ENCODE results near the gene CCR3. TPM values are rescaled to one million over a fixed set of nuclear protein-coding genes. Genes with fewer than 3 reads are reported as not detected.

CCR3 gene
- total and polyA plus RNA-seq, 7 donors: 0.04 to 0.69 TPM; not detected in 5

DNA sequence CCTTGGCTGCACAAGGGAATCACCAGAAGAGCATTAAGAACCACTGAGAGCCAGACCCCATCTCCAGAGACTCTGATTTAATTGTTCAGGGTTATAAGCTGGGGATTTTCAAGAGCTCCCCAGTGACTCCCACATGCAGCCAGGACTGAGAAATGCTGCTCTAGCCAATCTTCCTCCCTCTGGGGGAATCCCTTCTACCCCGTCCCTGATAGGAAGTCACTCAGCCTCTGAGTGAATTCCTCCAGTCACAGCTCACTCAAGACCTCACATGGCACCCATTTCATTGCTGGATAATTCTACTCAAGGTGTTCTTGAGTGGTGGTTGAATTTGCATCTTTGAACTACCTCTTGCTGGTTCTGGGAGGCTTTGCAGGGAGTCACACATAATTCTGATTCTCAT, 10.7 kb downstream of the CCR3 start:
- TF ChIP-seq CTCF (IDR thresholded peaks at IDR 0.05): no peak
- TF ChIP-seq POLR2AphosphoS5 (IDR thresholded peaks at IDR 0.05): no peak
- no peak for TF ChIP-seq EP300 (IDR thresholded peaks at IDR 0.05)
- TF ChIP-seq POLR2A (IDR thresholded peaks at IDR 0.05): no peak
- no peaks in the 10 kb centered on the region for H3K27me3 ChIP-seq
- no peak overlapping the region for H3K27ac ChIP-seq
- no peaks in the 10 kb centered on the region for H3K9me3 ChIP-seq
- no peaks in the 10 kb centered on the region for H3K4me1 ChIP-seq
- no peak for DNase-seq
- H3K4me3 ChIP-seq: no peak overlapping the region
- intact Hi-C loops (cut with DNase I): no loop called here
- no peaks in the 10 kb centered on the region for H3K36me3 ChIP-seq
- 56 to 80% methylated on average over 1 of the region's 1 CpG for WGBS, 2 donors

- H3K27ac ChIP-seq: no peak overlapping the region
- H3K4me3 ChIP-seq: no peak overlapping the region
- intact Hi-C loops (cut with DNase I): no loop called here
- no peaks in the 10 kb centered on the region for H3K36me3 ChIP-seq
- no peak for TF ChIP-seq EP300 (IDR thresholded peaks at IDR 0.05)
- no peak for DNase-seq
- H3K27me3 ChIP-seq: no peaks in the 10 kb centered on the region
- no peaks in the 10 kb centered on the region for H3K9me3 ChIP-seq
- WGBS, 2 donors: 90 to 93% methylated on average over 2 of the region's 2 CpGs
- no peaks in the 10 kb centered on the region for H3K4me1 ChIP-seq
Measured at GRCh38 chr3:46258525-46258924, 16.3 kb downstream of the CCR3 start.

DNA sequence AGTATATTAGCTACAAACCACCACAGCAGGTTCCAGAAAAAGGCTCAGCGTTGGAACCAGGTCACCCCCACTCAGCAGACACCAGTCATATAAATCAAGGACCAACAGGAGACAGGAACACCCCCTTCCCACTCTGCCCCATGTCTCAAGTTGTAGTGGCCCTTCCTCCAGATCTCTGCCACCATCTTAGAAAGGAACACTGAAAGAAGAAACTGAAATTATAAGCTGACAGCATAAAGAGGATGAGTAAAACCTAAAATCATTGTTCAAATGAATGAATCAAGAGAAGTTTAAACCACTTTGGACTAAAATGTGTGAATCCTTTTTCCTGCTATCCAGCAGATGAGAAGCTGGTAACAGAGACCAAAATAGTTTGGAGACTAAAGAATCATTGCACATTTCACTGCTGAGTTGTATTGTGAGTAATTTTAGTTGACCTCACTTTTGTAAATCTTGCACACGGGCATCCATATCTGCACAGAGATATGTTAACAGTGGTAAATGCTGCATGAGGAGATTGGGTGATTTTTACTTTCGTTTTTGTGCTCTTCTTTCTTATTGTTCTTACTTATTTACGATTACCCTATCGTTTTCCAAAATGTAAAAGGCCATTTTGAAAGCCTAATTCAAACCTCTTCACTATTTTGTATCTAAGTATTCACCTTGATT, 19.8 kb downstream of the CCR3 start:
- Histone ChIP-seq H3K4me1 (no peaks in the 10 kb centered on the region), H3K36me3 (no peaks in the 10 kb centered on the region), H3K4me3 (no peak overlapping the region), H3K27ac (no peak overlapping the region), H3K27me3 (no peaks in the 10 kb centered on the region), H3K9me3 (no peaks in the 10 kb centered on the region)
- TF ChIP-seq POLR2A (IDR thresholded peaks at IDR 0.05) (no peak), CTCF (IDR thresholded peaks at IDR 0.05) (no peak)
- WGBS, 2 donors: 42 to 69% methylated on average over 5 of the region's 5 CpGs
- no peak for DNase-seq
- intact Hi-C loops (cut with DNase I): no loop called here

GRCh38 chr3:46264002-46264401, 21.7 kb downstream of the CCR3 start:
- Histone ChIP-seq H3K36me3 (no peaks in the 10 kb centered on the region), H3K4me3 (no peak overlapping the region), H3K9me3 (no peaks in the 10 kb centered on the region), H3K27me3 (no peaks in the 10 kb centered on the region), H3K4me1 (no peaks in the 10 kb centered on the region), H3K27ac (no peak overlapping the region)
- WGBS, 2 donors: 73 to 77% methylated on average over 1 of the region's 1 CpG
- intact Hi-C loops (cut with DNase I): no loop called here
- DNase-seq: no peak
- TF ChIP-seq POLR2AphosphoS5 (IDR thresholded peaks at IDR 0.05) (no peak), POLR2A (IDR thresholded peaks at IDR 0.05) (no peak), CTCF (IDR thresholded peaks at IDR 0.05) (no peak), EP300 (IDR thresholded peaks at IDR 0.05) (no peak)

GRCh38 chr3:46266598-46266997, 24.3 kb downstream of the CCR3 start:
- TF ChIP-seq POLR2A (IDR thresholded peaks at IDR 0.05) (no peak), POLR2AphosphoS5 (IDR thresholded peaks at IDR 0.05) (no peak), CTCF (IDR thresholded peaks at IDR 0.05) (no peak), EP300 (IDR thresholded peaks at IDR 0.05) (no peak)
- 94% methylated on average over 4 of the region's 4 CpGs for WGBS, 2 donors
- intact Hi-C loops (cut with DNase I): no loop called here

More at GRCh38 chr3:46266598-46266997, 24.3 kb downstream of the CCR3 start:
- Histone ChIP-seq H3K27me3 (no peaks in the 10 kb centered on the region), H3K9me3 (no peaks in the 10 kb centered on the region), H3K36me3 (no peaks in the 10 kb centered on the region), H3K4me3 (no peak overlapping the region), H3K27ac (no peak overlapping the region), H3K4me1 (peaks cover 0 to 5% (median 2%) of the 10 kb centered on the region in 4 donors)
- no peak for DNase-seq

Data from sigmoid colon (tissue), 7 donors.